ENCODE data around the gene PAX5.

The PAX5 gene

GRCh38 chr9:36816371-36816770 lies 217.7 kb downstream of the PAX5 start:
- TF ChIP-seq SIN3A (IDR thresholded peaks at IDR 0.05; ENCODE audit: borderline replicate concordance, insufficient read depth, low read length) (no peak), TAF1 (IDR thresholded peaks at IDR 0.05; ENCODE audit: borderline replicate concordance, insufficient read depth, low read length) (no peak), REST (IDR thresholded peaks at IDR 0.05; ENCODE audit: insufficient read depth in 1 of 2, low read depth in 2 of 2, low read length in 2 of 2) (no peak), POLR2AphosphoS5 (IDR thresholded peaks at IDR 0.05; ENCODE audit: low read depth, low read length) (no peak), FOXP2 (optimal IDR thresholded peaks at IDR 0.05; ENCODE audit: borderline replicate concordance, extremely low read depth, extremely low read length, insufficient read depth) (no peak)

- no peak for TF ChIP-seq SIN3A (IDR thresholded peaks at IDR 0.05; ENCODE audit: borderline replicate concordance, insufficient read depth, low read length)
- TF ChIP-seq TAF1 (IDR thresholded peaks at IDR 0.05; ENCODE audit: borderline replicate concordance, insufficient read depth, low read length): no peak
- TF ChIP-seq REST (IDR thresholded peaks at IDR 0.05; ENCODE audit: insufficient read depth in 1 of 2, low read depth in 2 of 2, low read length in 2 of 2): no peak
- TF ChIP-seq FOXP2 (optimal IDR thresholded peaks at IDR 0.05; ENCODE audit: borderline replicate concordance, extremely low read depth, extremely low read length, insufficient read depth): no peak
- TF ChIP-seq POLR2AphosphoS5 (IDR thresholded peaks at IDR 0.05; ENCODE audit: low read depth, low read length): no peak
Observed at GRCh38 chr9:36815566-36816348, 218.3 kb downstream of the PAX5 start.

GRCh38 chr9:36815023-36815422 lies 219.0 kb downstream of the PAX5 start:
- no peak for TF ChIP-seq REST (IDR thresholded peaks at IDR 0.05; ENCODE audit: insufficient read depth in 1 of 2, low read depth in 2 of 2, low read length in 2 of 2)

- no peak for TF ChIP-seq REST (IDR thresholded peaks at IDR 0.05; ENCODE audit: insufficient read depth in 1 of 2, low read depth in 2 of 2, low read length in 2 of 2)
- no peak for TF ChIP-seq POLR2AphosphoS5 (IDR thresholded peaks at IDR 0.05; ENCODE audit: low read depth, low read length)
- TF ChIP-seq SIN3A (IDR thresholded peaks at IDR 0.05; ENCODE audit: borderline replicate concordance, insufficient read depth, low read length): no peak
- no peak for TF ChIP-seq FOXP2 (optimal IDR thresholded peaks at IDR 0.05; ENCODE audit: borderline replicate concordance, extremely low read depth, extremely low read length, insufficient read depth)
- TF ChIP-seq TAF1 (IDR thresholded peaks at IDR 0.05; ENCODE audit: borderline replicate concordance, insufficient read depth, low read length): no peak
Observed at GRCh38 chr9:36813154-36813553, 220.9 kb downstream of the PAX5 start.

- TF ChIP-seq FOXP2 (optimal IDR thresholded peaks at IDR 0.05; ENCODE audit: borderline replicate concordance, extremely low read depth, extremely low read length, insufficient read depth) (no peak), REST (IDR thresholded peaks at IDR 0.05; ENCODE audit: insufficient read depth in 1 of 2, low read depth in 2 of 2, low read length in 2 of 2) (no peak), POLR2AphosphoS5 (IDR thresholded peaks at IDR 0.05; ENCODE audit: low read depth, low read length) (no peak), TAF1 (IDR thresholded peaks at IDR 0.05; ENCODE audit: borderline replicate concordance, insufficient read depth, low read length) (no peak), SIN3A (IDR thresholded peaks at IDR 0.05; ENCODE audit: borderline replicate concordance, insufficient read depth, low read length) (no peak)
Observed at GRCh38 chr9:36812556-36812955, 221.5 kb downstream of the PAX5 start.

Data from PFSK-1 (cell line).